LNCaP clone FGC (cell line): ENCODE results near the gene LRRTM4.

Experiments
- DNase-seq: peaks from one replicate; pipeline ENCODE4 v3.0.0-alpha.2; 2011; ENCODE audit warnings: low read depth
- H3K4me3 ChIP-seq: 2 replicates; pipeline ENCODE4 v1.5.1; 2011; ENCODE audit warnings: mild to moderate bottlenecking, low read depth, low read length, control low read depth
- CTCF ChIP-seq: IDR thresholded peaks from 2 replicates; pipeline ENCODE4 v1.5.1; 2012; ENCODE audit warnings: mild to moderate bottlenecking; ENCODE audit not compliant: control insufficient read depth, insufficient read depth; ENCODE audit errors: extremely low read depth

The LRRTM4 gene

DNA sequence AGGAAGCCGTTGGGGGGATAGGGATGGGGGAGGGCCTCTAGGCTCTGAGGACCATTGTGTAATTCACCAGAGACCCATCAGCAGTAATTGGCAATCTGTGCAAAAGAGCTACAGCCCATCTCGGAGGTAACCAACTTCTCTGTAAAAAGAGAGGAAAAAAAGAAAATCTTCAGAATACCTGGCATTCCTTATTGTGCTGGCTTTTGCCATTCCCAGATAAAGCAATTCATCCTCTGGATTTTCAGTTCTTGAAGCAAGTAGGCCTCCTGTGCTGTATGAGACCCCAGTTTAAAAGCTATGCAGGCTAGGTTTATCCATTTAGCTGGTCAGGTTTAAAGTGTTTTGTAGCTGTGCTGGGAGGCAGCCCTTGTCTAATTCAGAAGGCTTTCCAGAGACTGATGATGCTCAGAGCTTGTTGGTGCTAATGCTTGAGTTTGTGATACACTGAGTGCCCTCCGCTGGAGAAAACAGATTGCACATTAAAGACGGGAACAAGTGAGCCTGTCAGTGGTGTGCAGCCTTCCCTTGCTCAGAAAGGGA, at the start of gene LRRTM4:
Gene LRRTM4 (minus strand): TSS at position 446 of the 540 bp plus-strand sequence.
- peak; percentile 77 for TF ChIP-seq CTCF
- H3K4me3 ChIP-seq: no peak within 1 kb of the TSS
- peak; percentile 34 for DNase-seq

DNA sequence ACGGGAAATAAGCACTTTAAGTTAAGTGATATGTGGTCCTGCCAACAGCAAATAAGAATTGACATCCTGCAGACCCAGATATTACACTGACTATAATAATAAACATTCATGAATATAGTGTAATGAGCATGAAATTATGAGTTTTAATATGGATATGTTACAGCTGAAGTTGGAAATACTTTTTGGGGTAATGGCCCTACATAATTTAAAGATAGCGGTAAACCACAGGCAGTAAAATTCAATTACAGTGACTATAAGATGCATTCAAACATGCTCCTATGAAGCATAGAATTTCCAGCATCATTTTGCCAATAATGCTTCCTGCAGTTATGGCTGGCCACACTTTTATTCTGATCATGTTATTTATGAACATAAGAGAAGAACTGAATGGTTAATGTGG, 49.4 kb upstream of the LRRTM4 start:
- no peak for TF ChIP-seq CTCF
- H3K4me3 ChIP-seq: no peak overlapping the region
- DNase-seq: no peak

DNA sequence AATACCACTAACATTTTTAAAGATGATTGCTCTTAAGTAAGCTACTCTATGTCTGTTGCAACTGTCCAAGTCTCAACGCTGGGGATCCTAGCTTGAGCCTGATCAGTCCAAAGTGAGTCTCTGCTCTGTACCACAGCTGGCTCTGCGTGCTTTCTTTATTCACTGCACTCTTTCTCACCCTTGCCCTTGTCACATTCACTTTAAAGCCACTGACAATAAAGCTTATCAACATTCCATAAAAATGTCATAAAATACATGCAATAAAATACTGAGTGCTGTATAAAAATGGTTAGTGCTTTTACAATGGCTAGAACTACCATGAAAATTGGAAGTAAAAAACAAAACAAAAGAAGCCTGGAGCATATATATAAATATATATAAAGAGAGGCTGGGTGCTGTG, 45.5 kb upstream of the LRRTM4 start:
- peak; percentile 49 for DNase-seq
- no peak overlapping the region for H3K4me3 ChIP-seq
- no peak for TF ChIP-seq CTCF

DNA sequence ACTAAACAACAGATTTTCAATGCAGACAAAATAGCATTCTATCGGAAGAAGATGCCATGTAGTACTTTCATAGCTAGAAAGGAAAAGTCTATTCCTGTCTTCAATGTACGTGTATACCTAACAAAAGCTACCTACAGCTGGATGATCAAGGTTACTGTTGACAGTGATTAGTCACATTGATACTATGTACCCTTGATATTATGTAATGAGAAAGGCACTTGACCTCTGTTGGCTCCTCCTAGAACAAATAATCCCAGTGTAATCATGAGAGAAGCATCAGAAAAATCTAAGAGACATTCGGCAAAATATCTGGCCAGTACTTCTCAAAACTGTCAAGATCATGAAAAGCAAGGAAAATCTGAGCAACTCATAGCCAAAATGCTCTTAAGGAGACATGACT, 44.4 kb upstream of the LRRTM4 start:
- TF ChIP-seq CTCF: no peak
- peak; percentile 4 for DNase-seq
- no peak overlapping the region for H3K4me3 ChIP-seq

DNA sequence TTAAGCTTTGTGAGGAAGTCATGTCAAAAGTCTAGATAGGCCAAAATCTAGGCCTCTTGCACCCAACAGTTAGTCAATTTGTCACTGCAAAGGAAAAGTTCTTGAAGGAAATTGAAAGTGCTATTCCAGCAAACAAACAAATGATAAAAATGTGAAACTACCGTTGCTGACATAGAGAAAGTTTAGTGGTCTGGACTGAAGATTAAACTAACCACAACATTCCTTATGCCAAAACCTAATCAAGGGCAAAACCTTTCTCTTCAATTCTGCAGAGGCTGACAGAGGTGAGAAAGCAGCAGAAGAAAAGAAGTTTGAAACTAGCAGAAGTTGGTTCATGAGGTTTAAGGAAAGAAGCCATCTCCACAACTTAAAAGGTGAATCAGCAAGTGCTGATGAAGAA, 44.0 kb upstream of the LRRTM4 start:
- H3K4me3 ChIP-seq: no peak overlapping the region
- TF ChIP-seq CTCF: no peak
- no peak for DNase-seq

DNA sequence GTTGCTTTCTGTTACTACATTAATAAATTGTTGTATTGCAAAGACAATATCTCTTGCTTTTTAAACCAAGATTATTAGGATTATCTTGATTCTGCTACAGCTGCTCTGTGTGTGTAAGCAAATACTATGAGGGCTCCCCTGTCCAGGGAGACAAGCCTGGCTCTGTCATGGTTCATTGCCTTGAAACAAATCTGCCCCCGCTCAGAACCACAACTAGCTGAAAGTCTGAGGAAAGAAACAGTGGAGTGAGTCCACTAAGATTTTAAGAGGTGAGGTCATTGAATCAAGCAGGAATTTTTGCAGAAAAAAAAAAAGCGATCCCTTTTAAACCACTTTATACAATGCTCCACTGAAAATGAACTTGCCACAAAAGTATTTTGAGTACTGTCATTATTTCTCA, 30.8 kb upstream of the LRRTM4 start:
- no peak for DNase-seq
- H3K4me3 ChIP-seq: no peak overlapping the region
- TF ChIP-seq CTCF: no peak

DNA sequence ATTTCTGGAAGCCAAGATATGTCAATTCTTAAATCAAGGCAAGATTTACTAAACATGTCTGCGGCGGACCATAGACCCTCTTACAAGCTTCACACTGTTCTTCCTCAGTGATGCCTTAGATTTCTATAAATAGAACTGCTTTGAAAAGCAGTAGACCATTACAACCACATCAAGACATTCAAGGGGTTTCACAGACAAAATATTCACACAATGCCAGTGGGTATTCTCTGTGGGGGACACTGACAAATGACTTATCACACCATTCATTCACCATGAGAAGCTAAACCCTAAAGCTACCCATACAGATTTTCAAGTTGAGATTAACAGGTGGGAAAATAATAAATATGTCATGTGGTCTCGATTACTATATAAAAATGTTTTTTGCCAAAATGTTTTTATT, 15.9 kb upstream of the LRRTM4 start:
- no peak for DNase-seq
- no peak overlapping the region for H3K4me3 ChIP-seq
- no peak for TF ChIP-seq CTCF
